HEK293 (cell line): ENCODE data around the gene PDE2A.

ENCODE experiments used
- EGR2 ChIP-seq: fragments of 450-650 bp; formaldehyde crosslinking; IDR thresholded peaks from 2 replicates; pipeline ENCODE4 v1.5.1; 2016; ENCODE audit warnings: low read depth, missing biosample characterization, missing genetic modification characterization
- ZNF10 ChIP-seq: fragments of 450-650 bp; formaldehyde crosslinking; IDR thresholded peaks from 2 replicates; pipeline ENCODE4 v1.5.1; 2017; ENCODE audit warnings: missing biosample characterization, missing genetic modification characterization
- ZNF239 ChIP-seq: fragments of 450-650 bp; formaldehyde crosslinking; IDR thresholded peaks from 2 replicates; pipeline ENCODE4 v1.5.1; 2016; ENCODE audit warnings: missing biosample characterization, missing genetic modification characterization
- ZNF274 ChIP-seq, 2 experiments: fragments of 200-500 bp in 1 of 2; fragments of 450-650 bp in 1 of 2; sonication (Bioruptor generic) in 1 of 2; formaldehyde crosslinking in 1 of 2; IDR thresholded peaks; 2 replicates each; pipeline versions ENCODE4 v1.5.1 to v1.6.1; 2014 to 2016; ENCODE audit warnings: borderline replicate concordance in 1 of 2, inconsistent platforms in 1 of 2, low read length in 1 of 2, missing biosample characterization in 1 of 2, missing genetic modification characterization in 1 of 2
- ZNF544 ChIP-seq: fragments of 450-650 bp; formaldehyde crosslinking; IDR thresholded peaks from 2 replicates; pipeline ENCODE4 v1.5.0; 2017; ENCODE audit warnings: missing biosample characterization, missing genetic modification characterization
- ZNF785 ChIP-seq: fragments of 450-650 bp; formaldehyde crosslinking; IDR thresholded peaks from 2 replicates; pipeline ENCODE4 v1.5.1; 2016; ENCODE audit warnings: missing biosample characterization, missing genetic modification characterization
- TF ChIP-seq, protein P1 (sequence below): fragments of 450-650 bp; formaldehyde crosslinking; IDR thresholded peaks from 2 replicates; pipeline ENCODE4 v1.5.1; 2016; ENCODE audit warnings: missing biosample characterization, missing genetic modification characterization
- TF ChIP-seq, protein P2 (sequence below): sonication (generic); formaldehyde crosslinking; IDR thresholded peaks from 2 replicates; pipeline ENCODE4 v1.8.1; 2022; ENCODE audit warnings: mild to moderate bottlenecking, moderate library complexity, missing genetic modification reagents
- TF ChIP-seq, protein P3 (sequence below): fragments of 450-650 bp; formaldehyde crosslinking; optimal IDR thresholded peaks from 2 replicates; pipeline ENCODE3; 2016; ENCODE audit warnings: missing biosample characterization, mild to moderate bottlenecking, missing genetic modification characterization
- TF ChIP-seq, protein P4 (sequence below): fragments of 450-650 bp; formaldehyde crosslinking; IDR thresholded peaks from 2 replicates; pipeline ENCODE4 v1.5.1; 2016; ENCODE audit warnings: missing biosample characterization, missing genetic modification characterization
- TF ChIP-seq, protein P5 (sequence below): fragments of 450-650 bp; formaldehyde crosslinking; IDR thresholded peaks from 2 replicates; pipeline ENCODE4 v1.5.1; 2016; ENCODE audit warnings: missing biosample characterization, missing genetic modification characterization, borderline replicate concordance
- TF ChIP-seq, protein P6 (sequence below): fragments of 450-650 bp; formaldehyde crosslinking; IDR thresholded peaks from 2 replicates; pipeline ENCODE4 v1.5.1; 2017; ENCODE audit warnings: missing biosample characterization, missing genetic modification characterization
- TF ChIP-seq, protein P7 (sequence below): fragments of 450-650 bp; IDR thresholded peaks from 2 replicates; pipeline ENCODE4 v1.5.1; 2018; ENCODE audit warnings: missing biosample characterization, missing genetic modification characterization

DNA sequence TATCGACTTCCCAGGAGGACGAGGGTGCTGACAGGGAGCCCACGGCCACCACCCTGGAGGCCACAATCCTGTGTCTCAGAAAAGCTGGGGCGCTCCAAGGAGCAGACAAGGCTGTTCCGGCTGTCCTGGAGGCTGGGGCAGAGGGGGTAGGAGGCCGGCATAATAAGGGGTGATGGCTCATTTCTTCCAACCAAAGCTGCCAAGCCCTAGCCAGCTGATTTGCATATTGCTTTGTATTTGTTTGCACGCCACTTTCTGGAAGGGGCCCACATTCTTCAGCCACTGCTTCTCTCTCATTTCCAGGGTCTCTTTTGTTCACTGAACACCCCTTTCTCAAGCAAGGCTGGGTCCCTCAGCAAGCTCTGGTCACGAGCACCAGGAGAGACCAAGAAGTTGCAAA, 4.7 kb downstream of the PDE2A start:
- TF ChIP-seq, protein P1, sequence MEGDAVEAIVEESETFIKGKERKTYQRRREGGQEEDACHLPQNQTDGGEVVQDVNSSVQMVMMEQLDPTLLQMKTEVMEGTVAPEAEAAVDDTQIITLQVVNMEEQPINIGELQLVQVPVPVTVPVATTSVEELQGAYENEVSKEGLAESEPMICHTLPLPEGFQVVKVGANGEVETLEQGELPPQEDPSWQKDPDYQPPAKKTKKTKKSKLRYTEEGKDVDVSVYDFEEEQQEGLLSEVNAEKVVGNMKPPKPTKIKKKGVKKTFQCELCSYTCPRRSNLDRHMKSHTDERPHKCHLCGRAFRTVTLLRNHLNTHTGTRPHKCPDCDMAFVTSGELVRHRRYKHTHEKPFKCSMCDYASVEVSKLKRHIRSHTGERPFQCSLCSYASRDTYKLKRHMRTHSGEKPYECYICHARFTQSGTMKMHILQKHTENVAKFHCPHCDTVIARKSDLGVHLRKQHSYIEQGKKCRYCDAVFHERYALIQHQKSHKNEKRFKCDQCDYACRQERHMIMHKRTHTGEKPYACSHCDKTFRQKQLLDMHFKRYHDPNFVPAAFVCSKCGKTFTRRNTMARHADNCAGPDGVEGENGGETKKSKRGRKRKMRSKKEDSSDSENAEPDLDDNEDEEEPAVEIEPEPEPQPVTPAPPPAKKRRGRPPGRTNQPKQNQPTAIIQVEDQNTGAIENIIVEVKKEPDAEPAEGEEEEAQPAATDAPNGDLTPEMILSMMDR (tag by site-specific recombination): no peak
- no peak for TF ChIP-seq EGR2 (tag by site-specific recombination)
- TF ChIP-seq, protein P2, sequence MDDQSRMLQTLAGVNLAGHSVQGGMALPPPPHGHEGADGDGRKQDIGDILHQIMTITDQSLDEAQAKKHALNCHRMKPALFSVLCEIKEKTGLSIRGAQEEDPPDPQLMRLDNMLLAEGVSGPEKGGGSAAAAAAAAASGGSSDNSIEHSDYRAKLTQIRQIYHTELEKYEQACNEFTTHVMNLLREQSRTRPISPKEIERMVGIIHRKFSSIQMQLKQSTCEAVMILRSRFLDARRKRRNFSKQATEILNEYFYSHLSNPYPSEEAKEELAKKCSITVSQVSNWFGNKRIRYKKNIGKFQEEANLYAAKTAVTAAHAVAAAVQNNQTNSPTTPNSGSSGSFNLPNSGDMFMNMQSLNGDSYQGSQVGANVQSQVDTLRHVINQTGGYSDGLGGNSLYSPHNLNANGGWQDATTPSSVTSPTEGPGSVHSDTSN (CRISPR knock-in tag): no peak
- TF ChIP-seq, protein P3, sequence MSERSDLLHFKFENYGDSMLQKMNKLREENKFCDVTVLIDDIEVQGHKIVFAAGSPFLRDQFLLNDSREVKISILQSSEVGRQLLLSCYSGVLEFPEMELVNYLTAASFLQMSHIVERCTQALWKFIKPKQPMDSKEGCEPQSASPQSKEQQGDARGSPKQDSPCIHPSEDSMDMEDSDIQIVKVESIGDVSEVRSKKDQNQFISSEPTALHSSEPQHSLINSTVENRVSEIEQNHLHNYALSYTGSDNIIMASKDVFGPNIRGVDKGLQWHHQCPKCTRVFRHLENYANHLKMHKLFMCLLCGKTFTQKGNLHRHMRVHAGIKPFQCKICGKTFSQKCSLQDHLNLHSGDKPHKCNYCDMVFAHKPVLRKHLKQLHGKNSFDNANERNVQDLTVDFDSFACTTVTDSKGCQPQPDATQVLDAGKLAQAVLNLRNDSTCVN (tag by site-specific recombination): no peak
- TF ChIP-seq, protein P4, sequence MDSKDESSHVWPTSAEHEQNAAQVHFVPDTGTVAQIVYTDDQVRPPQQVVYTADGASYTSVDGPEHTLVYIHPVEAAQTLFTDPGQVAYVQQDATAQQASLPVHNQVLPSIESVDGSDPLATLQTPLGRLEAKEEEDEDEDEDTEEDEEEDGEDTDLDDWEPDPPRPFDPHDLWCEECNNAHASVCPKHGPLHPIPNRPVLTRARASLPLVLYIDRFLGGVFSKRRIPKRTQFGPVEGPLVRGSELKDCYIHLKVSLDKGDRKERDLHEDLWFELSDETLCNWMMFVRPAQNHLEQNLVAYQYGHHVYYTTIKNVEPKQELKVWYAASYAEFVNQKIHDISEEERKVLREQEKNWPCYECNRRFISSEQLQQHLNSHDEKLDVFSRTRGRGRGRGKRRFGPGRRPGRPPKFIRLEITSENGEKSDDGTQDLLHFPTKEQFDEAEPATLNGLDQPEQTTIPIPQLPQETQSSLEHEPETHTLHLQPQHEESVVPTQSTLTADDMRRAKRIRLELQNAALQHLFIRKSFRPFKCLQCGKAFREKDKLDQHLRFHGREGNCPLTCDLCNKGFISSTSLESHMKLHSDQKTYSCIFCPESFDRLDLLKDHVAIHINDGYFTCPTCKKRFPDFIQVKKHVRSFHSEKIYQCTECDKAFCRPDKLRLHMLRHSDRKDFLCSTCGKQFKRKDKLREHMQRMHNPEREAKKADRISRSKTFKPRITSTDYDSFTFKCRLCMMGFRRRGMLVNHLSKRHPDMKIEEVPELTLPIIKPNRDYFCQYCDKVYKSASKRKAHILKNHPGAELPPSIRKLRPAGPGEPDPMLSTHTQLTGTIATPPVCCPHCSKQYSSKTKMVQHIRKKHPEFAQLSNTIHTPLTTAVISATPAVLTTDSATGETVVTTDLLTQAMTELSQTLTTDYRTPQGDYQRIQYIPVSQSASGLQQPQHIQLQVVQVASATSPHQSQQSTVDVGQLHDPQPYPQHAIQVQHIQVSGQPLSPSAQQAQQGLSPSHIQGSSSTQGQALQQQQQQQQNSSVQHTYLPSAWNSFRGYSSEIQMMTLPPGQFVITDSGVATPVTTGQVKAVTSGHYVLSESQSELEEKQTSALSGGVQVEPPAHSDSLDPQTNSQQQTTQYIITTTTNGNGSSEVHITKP (tag by site-specific recombination): no peak
- TF ChIP-seq, protein P5, sequence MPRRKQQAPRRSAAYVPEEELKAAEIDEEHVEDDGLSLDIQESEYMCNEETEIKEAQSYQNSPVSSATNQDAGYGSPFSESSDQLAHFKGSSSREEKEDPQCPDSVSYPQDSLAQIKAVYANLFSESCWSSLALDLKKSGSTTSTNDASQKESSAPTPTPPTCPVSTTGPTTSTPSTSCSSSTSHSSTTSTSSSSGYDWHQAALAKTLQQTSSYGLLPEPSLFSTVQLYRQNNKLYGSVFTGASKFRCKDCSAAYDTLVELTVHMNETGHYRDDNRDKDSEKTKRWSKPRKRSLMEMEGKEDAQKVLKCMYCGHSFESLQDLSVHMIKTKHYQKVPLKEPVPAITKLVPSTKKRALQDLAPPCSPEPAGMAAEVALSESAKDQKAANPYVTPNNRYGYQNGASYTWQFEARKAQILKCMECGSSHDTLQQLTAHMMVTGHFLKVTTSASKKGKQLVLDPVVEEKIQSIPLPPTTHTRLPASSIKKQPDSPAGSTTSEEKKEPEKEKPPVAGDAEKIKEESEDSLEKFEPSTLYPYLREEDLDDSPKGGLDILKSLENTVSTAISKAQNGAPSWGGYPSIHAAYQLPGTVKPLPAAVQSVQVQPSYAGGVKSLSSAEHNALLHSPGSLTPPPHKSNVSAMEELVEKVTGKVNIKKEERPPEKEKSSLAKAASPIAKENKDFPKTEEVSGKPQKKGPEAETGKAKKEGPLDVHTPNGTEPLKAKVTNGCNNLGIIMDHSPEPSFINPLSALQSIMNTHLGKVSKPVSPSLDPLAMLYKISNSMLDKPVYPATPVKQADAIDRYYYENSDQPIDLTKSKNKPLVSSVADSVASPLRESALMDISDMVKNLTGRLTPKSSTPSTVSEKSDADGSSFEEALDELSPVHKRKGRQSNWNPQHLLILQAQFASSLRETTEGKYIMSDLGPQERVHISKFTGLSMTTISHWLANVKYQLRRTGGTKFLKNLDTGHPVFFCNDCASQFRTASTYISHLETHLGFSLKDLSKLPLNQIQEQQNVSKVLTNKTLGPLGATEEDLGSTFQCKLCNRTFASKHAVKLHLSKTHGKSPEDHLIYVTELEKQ (tag by site-specific recombination): no peak
- TF ChIP-seq ZNF785 (tag by site-specific recombination): no peak
- no peak for TF ChIP-seq ZNF10 (tag by site-specific recombination)
- TF ChIP-seq ZNF239 (tag by site-specific recombination): no peak
- TF ChIP-seq, protein P6, sequence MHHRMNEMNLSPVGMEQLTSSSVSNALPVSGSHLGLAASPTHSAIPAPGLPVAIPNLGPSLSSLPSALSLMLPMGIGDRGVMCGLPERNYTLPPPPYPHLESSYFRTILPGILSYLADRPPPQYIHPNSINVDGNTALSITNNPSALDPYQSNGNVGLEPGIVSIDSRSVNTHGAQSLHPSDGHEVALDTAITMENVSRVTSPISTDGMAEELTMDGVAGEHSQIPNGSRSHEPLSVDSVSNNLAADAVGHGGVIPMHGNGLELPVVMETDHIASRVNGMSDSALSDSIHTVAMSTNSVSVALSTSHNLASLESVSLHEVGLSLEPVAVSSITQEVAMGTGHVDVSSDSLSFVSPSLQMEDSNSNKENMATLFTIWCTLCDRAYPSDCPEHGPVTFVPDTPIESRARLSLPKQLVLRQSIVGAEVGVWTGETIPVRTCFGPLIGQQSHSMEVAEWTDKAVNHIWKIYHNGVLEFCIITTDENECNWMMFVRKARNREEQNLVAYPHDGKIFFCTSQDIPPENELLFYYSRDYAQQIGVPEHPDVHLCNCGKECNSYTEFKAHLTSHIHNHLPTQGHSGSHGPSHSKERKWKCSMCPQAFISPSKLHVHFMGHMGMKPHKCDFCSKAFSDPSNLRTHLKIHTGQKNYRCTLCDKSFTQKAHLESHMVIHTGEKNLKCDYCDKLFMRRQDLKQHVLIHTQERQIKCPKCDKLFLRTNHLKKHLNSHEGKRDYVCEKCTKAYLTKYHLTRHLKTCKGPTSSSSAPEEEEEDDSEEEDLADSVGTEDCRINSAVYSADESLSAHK: no peak
- TF ChIP-seq ZNF274 (IDR thresholded peaks at IDR 0.05; ENCODE audit: low read length): no peak
- TF ChIP-seq ZNF274 (tag by site-specific recombination; IDR thresholded peaks at IDR 0.05; ENCODE audit: borderline replicate concordance): no peak
- TF ChIP-seq, protein P7, sequence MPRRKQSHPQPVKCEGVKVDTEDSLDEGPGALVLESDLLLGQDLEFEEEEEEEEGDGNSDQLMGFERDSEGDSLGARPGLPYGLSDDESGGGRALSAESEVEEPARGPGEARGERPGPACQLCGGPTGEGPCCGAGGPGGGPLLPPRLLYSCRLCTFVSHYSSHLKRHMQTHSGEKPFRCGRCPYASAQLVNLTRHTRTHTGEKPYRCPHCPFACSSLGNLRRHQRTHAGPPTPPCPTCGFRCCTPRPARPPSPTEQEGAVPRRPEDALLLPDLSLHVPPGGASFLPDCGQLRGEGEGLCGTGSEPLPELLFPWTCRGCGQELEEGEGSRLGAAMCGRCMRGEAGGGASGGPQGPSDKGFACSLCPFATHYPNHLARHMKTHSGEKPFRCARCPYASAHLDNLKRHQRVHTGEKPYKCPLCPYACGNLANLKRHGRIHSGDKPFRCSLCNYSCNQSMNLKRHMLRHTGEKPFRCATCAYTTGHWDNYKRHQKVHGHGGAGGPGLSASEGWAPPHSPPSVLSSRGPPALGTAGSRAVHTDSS: no peak
- no peak for TF ChIP-seq ZNF544 (tag by site-specific recombination)
